Mucosa of descending colon (tissue), 3 donors: Measurements from ENCODE around the gene SEMA3E. TPM values are rescaled to one million over a fixed set of nuclear protein-coding genes. Genes with fewer than 3 reads are reported as not detected.

Source experiments
- ATAC-seq: fragments of 200-7000 bp; cut with Tn5 transposase; one replicate; pipeline ENCODE4 v1.9.1; 2020; ENCODE audit warnings: mild to moderate bottlenecking, moderate library complexity
- DNase-seq, 3 donors: peaks; one replicate each; pipeline ENCODE4 v3.0.0-alpha.2; 2020
- H3K36me3 ChIP-seq: fragments of 200-600 bp; one replicate; pipeline ENCODE4 v1.8.0; 2021; ENCODE audit warnings: low read depth, mild to moderate bottlenecking
- H3K4me1 ChIP-seq: fragments of 200-600 bp; one replicate; pipeline ENCODE4 v1.8.0; 2021; ENCODE audit warnings: low read depth, mild to moderate bottlenecking
- H3K4me3 ChIP-seq: fragments of 200-600 bp; one replicate; pipeline ENCODE4 v1.8.0; 2021; ENCODE audit warnings: mild to moderate bottlenecking
- H3K9me3 ChIP-seq: fragments of 200-600 bp; one replicate; pipeline ENCODE4 v1.8.0; 2021; ENCODE audit warnings: mild to moderate bottlenecking
- CTCF ChIP-seq: fragments of 200-600 bp; IDR thresholded peaks from one replicate; pipeline ENCODE4 v1.8.0; 2022; ENCODE audit warnings: antibody characterized with exemption, mild to moderate bottlenecking
- intact Hi-C, 2 donors: fragments of 100-400 bp; cut with DNase I in 1 of 2; cut with micrococcal nuclease in 1 of 2; formaldehyde crosslinking; loops; one replicate each; pipeline versions ENCODE4 v1.11.0 to v1.11.1; 2022; cut with DNase I, micrococcal nuclease
- total RNA-seq, 3 donors: library from RNA; stranded (reverse); fragmentation: NEBNext Ultra II Directional in 2 of 3; extraction: Animal tissue kit (Norgen Biotek cat#: 25700) in 2 of 3; gene quantifications; one replicate each; pipeline versions ENCODE4 v1.2.1 to v1.2.4, GENCODE V29; 2021 to 2023
- donor health status: DM: no; HTN: no; CAD: no; lungs with moderate emphysema.
- donor health status: DM: no; HTN: no; CAD: no.
- donor health status: DM: no; HTN: yes; CAD: no.

Gene SEMA3E
- total RNA-seq, 3 donors from 2014 or later, result 1.7 to 5.8 (median 2.7) TPM

- TF ChIP-seq CTCF, result no peak
- DNase-seq, result no peak
- H3K9me3 ChIP-seq, result no peaks in the 10 kb centered on the region
- ATAC-seq, result no peak
- H3K4me1 ChIP-seq, result no peaks in the 10 kb centered on the region
- H3K36me3 ChIP-seq, result no peaks in the 10 kb centered on the region
- intact Hi-C loops, result no loop called here
- no peak overlapping the region for H3K4me3 ChIP-seq
Observed at GRCh38 chr7:83599131-83599530, 49.8 kb downstream of the SEMA3E start.

GRCh38 chr7:83593921-83594475 lies 54.9 kb downstream of the SEMA3E start:
- Histone ChIP-seq H3K4me1 (no peaks in the 10 kb centered on the region), H3K9me3 (no peaks in the 10 kb centered on the region), H3K4me3 (no peak overlapping the region), H3K36me3 (no peaks in the 10 kb centered on the region)
- intact Hi-C loops, result no loop called here
- DNase-seq (no peak), ATAC-seq (no peak)
- TF ChIP-seq CTCF, result no peak

DNA sequence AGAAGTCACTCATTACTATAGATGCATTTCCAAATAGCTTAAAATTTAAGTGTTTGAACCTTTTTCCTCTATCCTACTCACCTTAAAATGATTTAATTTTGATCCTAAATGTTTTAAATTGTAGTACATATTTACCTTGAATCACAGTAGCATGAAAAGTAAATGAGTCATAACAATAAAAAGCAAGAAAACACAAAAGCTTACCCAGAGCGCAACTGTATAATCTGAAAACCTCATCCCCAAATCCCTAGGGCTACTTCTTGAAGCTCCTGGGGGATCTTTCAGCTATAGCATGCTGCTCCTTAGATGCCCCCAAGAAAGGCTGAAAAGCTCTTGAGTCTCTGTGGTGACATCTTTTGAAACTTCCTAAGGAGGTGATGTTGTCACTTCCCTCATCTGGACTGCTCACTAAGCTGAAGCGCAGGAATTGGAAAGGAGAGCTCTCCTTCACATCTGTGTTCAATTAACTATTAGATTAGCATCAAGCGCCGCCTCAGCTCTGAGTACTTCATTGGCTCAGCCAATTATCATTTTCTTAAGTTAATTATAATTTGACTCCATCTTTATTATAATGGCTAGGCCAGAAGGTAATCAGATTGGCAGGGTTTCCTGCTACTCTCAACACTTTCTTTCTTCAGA lies 60.2 kb downstream of the SEMA3E start:
- H3K4me3 ChIP-seq, result no peak overlapping the region
- TF ChIP-seq CTCF, result no peak
- intact Hi-C loops, result no loop called here
- no peaks in the 10 kb centered on the region for H3K36me3 ChIP-seq
- no peak for ATAC-seq
- DNase-seq, result no peak
- H3K4me1 ChIP-seq, result no peaks in the 10 kb centered on the region
- no peaks in the 10 kb centered on the region for H3K9me3 ChIP-seq

DNA sequence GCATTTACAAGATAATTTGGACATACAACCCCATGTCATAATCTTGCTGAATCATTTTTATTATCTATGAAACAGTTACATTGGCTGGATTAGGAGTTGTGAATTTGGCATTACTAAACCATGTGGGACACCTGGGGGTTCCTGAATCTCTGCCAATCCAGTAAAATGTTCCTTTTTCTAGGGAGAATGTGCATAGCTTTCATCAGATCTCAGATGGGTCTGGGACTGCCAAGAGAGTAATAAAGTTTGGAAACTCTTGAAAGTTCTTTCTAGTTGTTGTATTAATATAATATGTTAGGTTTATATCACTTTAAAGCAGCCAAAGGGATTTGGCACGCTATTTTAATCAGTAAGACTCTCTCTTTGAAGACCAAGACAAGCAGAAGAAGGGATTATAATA lies 62.7 kb downstream of the SEMA3E start:
- no peaks in the 10 kb centered on the region for H3K4me1 ChIP-seq
- no peaks in the 10 kb centered on the region for H3K9me3 ChIP-seq
- ATAC-seq, result no peak
- H3K36me3 ChIP-seq, result no peaks in the 10 kb centered on the region
- no peak for TF ChIP-seq CTCF
- DNase-seq, result no peak
- H3K4me3 ChIP-seq, result no peak overlapping the region
- intact Hi-C loops, result no loop called here

DNA sequence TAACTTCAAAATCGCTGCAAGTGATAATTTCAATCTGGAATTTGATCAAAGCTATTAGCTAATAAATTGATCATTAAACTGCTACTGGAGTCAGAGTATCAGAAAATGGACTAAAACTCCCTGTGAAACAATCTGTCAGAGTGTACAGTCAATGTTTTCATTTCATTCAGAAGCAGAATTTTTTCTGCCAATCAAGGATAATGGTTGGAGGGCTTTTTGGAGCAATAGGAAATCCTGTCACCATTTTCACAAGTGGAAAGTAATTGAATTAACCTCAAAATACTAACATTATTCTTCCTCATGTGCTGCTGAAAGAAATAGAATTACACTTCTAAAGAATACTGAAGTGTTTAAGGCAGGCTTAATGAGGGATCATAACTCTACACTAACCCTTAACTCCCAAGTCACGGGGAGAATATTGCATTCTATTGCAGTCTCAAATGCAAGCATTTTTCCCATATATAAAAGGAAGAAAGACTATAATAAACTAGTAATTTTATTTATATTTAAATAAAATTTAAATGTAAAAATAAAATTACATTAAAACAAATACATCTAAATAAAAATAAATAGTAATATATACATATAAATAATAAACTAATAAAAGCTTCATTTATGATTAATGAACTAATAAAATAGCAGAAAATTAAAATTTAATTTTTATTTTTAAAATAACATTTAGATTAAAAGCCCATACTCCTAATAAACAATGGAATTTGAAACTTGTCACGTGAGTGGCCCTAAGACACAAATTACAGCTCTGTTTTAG lies 67.1 kb downstream of the SEMA3E start:
- TF ChIP-seq CTCF, result no peak
- Histone ChIP-seq H3K9me3 (no peaks in the 10 kb centered on the region), H3K4me1 (no peaks in the 10 kb centered on the region), H3K4me3 (no peak overlapping the region), H3K36me3 (no peaks in the 10 kb centered on the region)
- no peak for DNase-seq
- no peak for ATAC-seq
- intact Hi-C loops, result no loop called here
